Measurements from ENCODE around the gene TBC1D9.

The TBC1D9 gene

GRCh38 chr4:140740422-140740821 is 15.8 kb downstream of the TBC1D9 start:
- POLR2A ChIA-PET (ENCODE audit: low non-redundant PET) = interaction anchor here (0.6 kb wide), 1 partner anchor 16 kb away, joined by 3 read pairs; the partner anchor contains the start of gene TBC1D9
- CTCF ChIA-PET = no interaction called here

GRCh38 chr4:140739971-140740370 is 16.2 kb downstream of the TBC1D9 start:
- POLR2A ChIA-PET (ENCODE audit: low non-redundant PET) = no interaction called here
- H3K27ac ChIP-seq = no peak overlapping the region
- no peak for DNase-seq (ENCODE audit: low spot score)
- TF ChIP-seq CTCF (conservative IDR thresholded peaks at IDR 0.05; ENCODE audit: low read depth) = no peak
- CTCF ChIA-PET = no interaction called here

More at GRCh38 chr4:140740422-140740821, 15.8 kb downstream of the TBC1D9 start:
- no peak for DNase-seq (ENCODE audit: low spot score)
- H3K27ac ChIP-seq = no peak overlapping the region
- TF ChIP-seq CTCF (conservative IDR thresholded peaks at IDR 0.05; ENCODE audit: low read depth) = no peak

GRCh38 chr4:140738139-140738538 is 18.0 kb downstream of the TBC1D9 start:
- no peak for TF ChIP-seq CTCF (conservative IDR thresholded peaks at IDR 0.05; ENCODE audit: low read depth)
- H3K27ac ChIP-seq = no peak overlapping the region
- ChIA-PET CTCF (no interaction called here), POLR2A (ENCODE audit: low non-redundant PET) (no interaction called here)
- no peak for DNase-seq (ENCODE audit: low spot score)

GRCh38 chr4:140736669-140737343 is 19.4 kb downstream of the TBC1D9 start:
- POLR2A ChIA-PET (ENCODE audit: low non-redundant PET) = interaction anchor here (0.5 kb wide), 1 partner anchor 1713 kb away, joined by 3 read pairs; no protein-coding TSS in a partner anchor
- no peak overlapping the region for H3K27ac ChIP-seq
- CTCF ChIA-PET = no interaction called here

GRCh38 chr4:140735779-140736391 is 20.3 kb downstream of the TBC1D9 start:
- TF ChIP-seq CTCF (conservative IDR thresholded peaks at IDR 0.05; ENCODE audit: low read depth) = no peak
- CTCF ChIA-PET = no interaction called here
- DNase-seq (ENCODE audit: low spot score) = no peak
- POLR2A ChIA-PET (ENCODE audit: low non-redundant PET) = no interaction called here
- H3K27ac ChIP-seq = no peak overlapping the region

More at GRCh38 chr4:140736669-140737343, 19.4 kb downstream of the TBC1D9 start:
- no peak for TF ChIP-seq CTCF (conservative IDR thresholded peaks at IDR 0.05; ENCODE audit: low read depth)
- no peak for DNase-seq (ENCODE audit: low spot score)

- no peak for TF ChIP-seq CTCF (conservative IDR thresholded peaks at IDR 0.05; ENCODE audit: low read depth)
- H3K27ac ChIP-seq = no peak overlapping the region
- DNase-seq (ENCODE audit: low spot score) = no peak
- POLR2A ChIA-PET (ENCODE audit: low non-redundant PET) = no interaction called here
- CTCF ChIA-PET = no interaction called here
Observed at GRCh38 chr4:140735317-140735716, 20.9 kb downstream of the TBC1D9 start.
